BJ (cell line): Measurements from ENCODE around the gene CAPN1. TPM values are rescaled to one million over a fixed set of nuclear protein-coding genes. Genes with fewer than 3 reads are reported as not detected.

Experiments
- CTCF ChIA-PET: fragments of 350-600 bp; formaldehyde crosslinking; extraction: SDS; loops from one replicate; lab custom pipeline; 2021; ENCODE audit warnings: antibody characterized with exemption, inconsistent platforms; lab: Yijun Ruan, JAX
- POLR2A ChIA-PET: fragments of 300-600 bp; sonication (Branson Sonifier 250); formaldehyde crosslinking; extraction: SDS; loops from one replicate; lab custom pipeline; 2021; ENCODE audit warnings: antibody characterized with exemption; lab: Charles Lee
- DNase-seq: peaks from one replicate; pipeline ENCODE4 v3.0.0-alpha.2; 2011; ENCODE audit warnings: low read depth
- H3K27me3 ChIP-seq: 2 replicates; pipeline ENCODE4 v1.6.0; 2011; ENCODE audit warnings: low read length; ENCODE audit not compliant: control insufficient read depth, insufficient read depth
- H3K36me3 ChIP-seq: 2 replicates; pipeline ENCODE4 v1.5.1; 2011; ENCODE audit warnings: low read length; ENCODE audit not compliant: control insufficient read depth, insufficient read depth
- H3K4me3 ChIP-seq: 2 replicates; pipeline ENCODE4 v1.5.1; 2011; ENCODE audit warnings: low read depth, mild to moderate bottlenecking, control low read depth, low read length
- polyA plus RNA-seq: library from polyadenylated mRNA; depleted of rRNA; stranded (reverse); fragments of >200 nt; gene quantifications from 2 replicates; pipeline ENCODE4 v1.2.3, GENCODE V29; 2011
- TF ChIP-seq, protein P1 (sequence below): IDR thresholded peaks from 2 replicates; pipeline ENCODE4 v1.5.1; 2011; ENCODE audit warnings: low read depth, mild to moderate bottlenecking, control low read depth, inconsistent platforms, low read length, moderate library complexity; ENCODE audit not compliant: insufficient read depth

The CAPN1 gene
- polyA plus RNA-seq, 1 experiment = 181 TPM

DNA sequence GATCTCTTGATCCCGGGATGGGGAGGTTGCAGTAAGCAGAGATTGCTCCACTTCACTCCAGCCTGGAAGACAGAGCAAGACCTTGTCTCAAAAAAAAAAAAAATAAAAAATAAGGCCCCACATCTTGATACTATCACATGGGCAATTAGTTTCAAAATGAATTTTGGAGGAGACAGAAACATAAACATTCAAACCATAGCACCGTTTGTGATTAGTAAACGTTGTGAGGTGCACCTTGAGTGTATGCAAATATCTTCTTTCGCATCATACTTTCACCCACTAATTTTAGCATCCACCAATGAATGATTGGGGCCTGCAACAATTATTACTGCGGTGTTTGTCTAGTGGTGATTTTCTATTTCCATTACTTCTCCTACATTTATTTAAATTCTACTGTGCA is 22.7 kb upstream of the CAPN1 start:
- POLR2A ChIA-PET = no interaction called here
- Histone ChIP-seq H3K36me3 (no peaks in the 10 kb centered on the region), H3K27me3 (peaks cover 4% of the 10 kb centered on the region; the same call in 1 of the 2 replicates), H3K4me3 (no peak overlapping the region)
- CTCF ChIA-PET = no interaction called here
- DNase-seq = no peak
- TF ChIP-seq, protein P1, sequence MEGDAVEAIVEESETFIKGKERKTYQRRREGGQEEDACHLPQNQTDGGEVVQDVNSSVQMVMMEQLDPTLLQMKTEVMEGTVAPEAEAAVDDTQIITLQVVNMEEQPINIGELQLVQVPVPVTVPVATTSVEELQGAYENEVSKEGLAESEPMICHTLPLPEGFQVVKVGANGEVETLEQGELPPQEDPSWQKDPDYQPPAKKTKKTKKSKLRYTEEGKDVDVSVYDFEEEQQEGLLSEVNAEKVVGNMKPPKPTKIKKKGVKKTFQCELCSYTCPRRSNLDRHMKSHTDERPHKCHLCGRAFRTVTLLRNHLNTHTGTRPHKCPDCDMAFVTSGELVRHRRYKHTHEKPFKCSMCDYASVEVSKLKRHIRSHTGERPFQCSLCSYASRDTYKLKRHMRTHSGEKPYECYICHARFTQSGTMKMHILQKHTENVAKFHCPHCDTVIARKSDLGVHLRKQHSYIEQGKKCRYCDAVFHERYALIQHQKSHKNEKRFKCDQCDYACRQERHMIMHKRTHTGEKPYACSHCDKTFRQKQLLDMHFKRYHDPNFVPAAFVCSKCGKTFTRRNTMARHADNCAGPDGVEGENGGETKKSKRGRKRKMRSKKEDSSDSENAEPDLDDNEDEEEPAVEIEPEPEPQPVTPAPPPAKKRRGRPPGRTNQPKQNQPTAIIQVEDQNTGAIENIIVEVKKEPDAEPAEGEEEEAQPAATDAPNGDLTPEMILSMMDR = no peak

DNA sequence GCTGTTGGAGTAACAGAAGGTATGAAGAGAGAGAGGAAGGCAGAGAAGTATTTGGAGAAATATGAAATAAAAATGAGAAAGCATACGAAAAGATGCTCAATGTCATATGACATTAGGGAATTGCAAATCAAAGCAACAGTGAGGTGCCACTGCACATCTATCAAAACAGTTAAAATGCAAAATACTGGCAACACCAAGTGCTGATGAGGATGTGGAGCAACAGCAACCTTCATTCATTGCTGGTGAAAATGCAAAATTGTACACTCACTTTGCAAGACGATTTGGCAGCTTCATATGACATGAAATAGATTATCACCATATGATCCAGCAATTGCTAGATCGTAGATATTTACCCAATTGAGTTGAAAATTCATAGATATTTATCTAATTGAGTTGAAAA is 21.1 kb upstream of the CAPN1 start:
- H3K4me3 ChIP-seq = no peak overlapping the region
- no peaks in the 10 kb centered on the region for H3K36me3 ChIP-seq
- DNase-seq = no peak
- ChIA-PET CTCF (no interaction called here), POLR2A (no interaction called here)
- peaks cover 4% of the 10 kb centered on the region; the same call in 1 of the 2 replicates for H3K27me3 ChIP-seq
- TF ChIP-seq, protein P1 = no peak

DNA sequence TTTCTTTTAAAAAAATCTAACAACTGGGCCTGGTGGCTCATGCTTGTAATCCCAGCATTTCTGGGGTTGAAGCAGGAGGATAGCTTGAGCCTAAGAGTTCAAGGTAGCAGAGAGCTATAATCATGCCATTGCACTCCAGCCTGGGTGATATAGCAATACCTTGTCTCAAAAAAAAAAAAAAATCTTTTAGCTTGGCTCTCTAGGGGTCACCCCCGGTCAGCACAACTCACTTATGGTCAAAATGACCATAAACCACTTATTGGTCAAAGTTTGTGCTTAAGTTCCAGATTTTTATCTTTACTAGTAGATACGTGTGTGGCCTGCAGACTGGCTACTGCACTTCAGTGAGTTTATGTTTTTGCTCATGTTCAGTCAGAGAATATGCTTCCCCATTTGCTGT is 18.0 kb upstream of the CAPN1 start:
- Histone ChIP-seq H3K4me3 (no peak overlapping the region), H3K27me3 (peaks cover 4% of the 10 kb centered on the region; the same call in 1 of the 2 replicates), H3K36me3 (no peaks in the 10 kb centered on the region)
- POLR2A ChIA-PET = no interaction called here
- TF ChIP-seq, protein P1 = no peak
- CTCF ChIA-PET = no interaction called here
- no peak for DNase-seq

DNA sequence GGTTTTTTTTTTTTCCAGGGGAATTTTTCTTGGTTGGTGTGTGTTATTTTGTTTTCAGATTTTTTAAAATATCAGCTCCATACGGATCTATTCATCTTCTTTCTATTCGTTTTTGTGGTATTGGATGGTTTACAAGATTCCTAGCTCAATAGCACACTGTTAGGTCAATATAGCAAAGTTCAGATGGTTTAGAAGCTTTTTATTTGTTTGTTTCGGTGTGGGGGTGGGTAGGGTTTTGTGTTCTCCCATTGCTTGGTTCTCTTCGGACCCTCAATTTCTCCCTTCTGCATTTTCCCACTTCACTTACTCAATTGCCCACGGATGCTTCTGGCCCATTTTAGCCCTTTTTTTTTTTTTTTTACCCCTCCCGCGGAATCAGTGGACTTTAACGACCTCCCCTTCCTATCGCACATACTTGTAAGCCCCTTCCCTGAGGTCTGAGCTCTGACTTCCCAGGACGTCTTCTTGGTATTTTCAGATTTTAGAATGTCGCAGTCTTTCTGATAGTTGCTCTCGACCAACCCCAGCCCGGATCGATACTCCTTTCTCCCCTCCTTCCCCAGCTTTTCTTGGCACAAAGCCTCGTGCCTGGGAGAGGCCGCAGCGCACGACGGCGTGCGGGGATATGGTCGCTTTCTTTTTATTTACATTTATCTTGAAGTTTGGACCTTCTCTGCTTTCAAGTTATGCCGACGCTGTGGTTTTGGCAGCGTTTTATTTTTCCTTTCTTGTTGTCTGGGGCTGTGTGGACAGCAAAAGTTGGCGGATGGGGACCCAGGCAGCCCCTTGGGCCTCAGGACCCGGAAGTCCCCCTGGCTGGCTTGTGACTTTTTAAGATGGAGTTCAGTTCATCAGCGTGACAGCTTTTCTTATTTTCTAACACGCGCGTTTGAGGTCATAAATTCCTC is 16.1 kb upstream of the CAPN1 start:
- TF ChIP-seq, protein P1 = no peak
- ChIA-PET CTCF (no interaction called here), POLR2A (no interaction called here)
- no peak overlapping the region for H3K4me3 ChIP-seq
- no peak for DNase-seq
- no peaks in the 10 kb centered on the region for H3K36me3 ChIP-seq
- 0 out of 2 replicates have a peak, but pooled peaks cover under 1% of the 10 kb centered on the region for H3K27me3 ChIP-seq

DNA sequence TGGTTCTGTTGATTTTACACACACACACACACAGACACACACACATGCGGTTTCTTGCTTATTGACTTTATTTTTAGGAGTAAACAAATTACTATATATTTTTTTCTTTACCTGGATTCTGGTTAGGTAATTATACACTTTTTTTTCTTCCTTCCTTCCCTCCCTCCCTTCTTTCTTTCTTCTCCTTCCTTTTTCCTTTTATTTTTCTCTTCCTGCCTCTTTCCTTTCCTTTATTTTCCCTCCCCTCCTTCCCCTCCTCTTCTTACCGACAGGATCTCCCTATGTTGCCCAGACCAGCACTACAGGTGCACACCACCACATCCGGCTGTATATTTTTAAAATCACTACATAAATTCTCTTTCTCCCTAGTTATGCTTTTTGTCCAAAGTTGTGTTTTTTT is 14.8 kb upstream of the CAPN1 start:
- ChIA-PET POLR2A (no interaction called here), CTCF (no interaction called here)
- DNase-seq = no peak
- H3K4me3 ChIP-seq = no peak overlapping the region
- TF ChIP-seq, protein P1 = no peak
- no peaks in the 10 kb centered on the region for H3K27me3 ChIP-seq
- no peaks in the 10 kb centered on the region for H3K36me3 ChIP-seq
